Body of pancreas (tissue), 4 donors: Measurements from ENCODE around the gene PKNOX2.
A peak's percentile ranks its signal among the peaks of the same experiment; 100 is the strongest.

Source experiments
- POLR2A ChIP-seq, 3 donors: fragments of 450-650 bp; IDR thresholded peaks; one replicate each; pipeline ENCODE4 v1.6.1; 2016; ENCODE audit warnings: antibody characterized with exemption in 3 of 3, mild to moderate bottlenecking in 2 of 3
- TF ChIP-seq, protein P1 (sequence below), 7 experiments: fragments of 450-650 bp in 4 of 7; fragments of 200-600 bp in 3 of 7; sonication (generic) in 3 of 7; IDR thresholded peaks; one replicate each; pipeline ENCODE4 v1.5.1; 2016 to 2019; ENCODE audit warnings: antibody characterized with exemption in 7 of 7

DNA sequence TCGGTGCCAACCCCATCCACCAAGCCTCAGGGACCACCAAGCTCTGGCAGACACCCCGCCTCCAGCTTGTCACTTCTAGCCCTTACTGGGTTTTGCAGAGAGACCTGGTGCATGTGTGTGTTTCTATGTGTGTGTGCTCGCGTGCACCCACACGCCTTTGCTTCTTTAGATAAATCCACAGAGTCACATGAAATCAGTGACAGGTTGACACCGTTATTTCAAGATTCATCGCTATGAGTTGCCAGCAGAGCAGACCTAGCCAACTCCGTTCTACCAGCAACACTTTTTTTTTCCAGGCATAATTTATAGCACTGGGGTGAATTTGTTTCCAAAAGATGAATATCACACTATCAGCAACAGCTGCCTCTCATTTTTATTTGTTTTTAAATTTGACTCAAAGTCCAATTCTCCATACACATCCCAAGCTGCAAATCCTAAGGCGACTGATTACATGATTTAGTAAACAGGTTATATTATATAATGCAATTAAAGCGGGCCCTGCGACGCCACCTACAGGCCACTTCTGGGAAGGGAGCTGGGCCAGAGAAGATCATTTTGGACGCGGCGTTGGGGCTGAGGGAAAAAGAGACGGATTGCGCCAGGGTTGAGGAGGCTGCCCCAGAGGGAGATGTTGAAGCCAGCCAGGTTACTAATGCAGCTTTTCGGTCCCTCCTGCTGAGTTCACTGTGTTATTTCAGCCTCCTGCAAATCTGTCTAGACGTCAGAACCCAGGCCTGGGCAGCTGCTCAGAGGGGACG is 181.0 kb downstream of the PKNOX2 start:
- no peak for TF ChIP-seq POLR2A (IDR thresholded peaks at IDR 0.05)
- TF ChIP-seq, protein P1, sequence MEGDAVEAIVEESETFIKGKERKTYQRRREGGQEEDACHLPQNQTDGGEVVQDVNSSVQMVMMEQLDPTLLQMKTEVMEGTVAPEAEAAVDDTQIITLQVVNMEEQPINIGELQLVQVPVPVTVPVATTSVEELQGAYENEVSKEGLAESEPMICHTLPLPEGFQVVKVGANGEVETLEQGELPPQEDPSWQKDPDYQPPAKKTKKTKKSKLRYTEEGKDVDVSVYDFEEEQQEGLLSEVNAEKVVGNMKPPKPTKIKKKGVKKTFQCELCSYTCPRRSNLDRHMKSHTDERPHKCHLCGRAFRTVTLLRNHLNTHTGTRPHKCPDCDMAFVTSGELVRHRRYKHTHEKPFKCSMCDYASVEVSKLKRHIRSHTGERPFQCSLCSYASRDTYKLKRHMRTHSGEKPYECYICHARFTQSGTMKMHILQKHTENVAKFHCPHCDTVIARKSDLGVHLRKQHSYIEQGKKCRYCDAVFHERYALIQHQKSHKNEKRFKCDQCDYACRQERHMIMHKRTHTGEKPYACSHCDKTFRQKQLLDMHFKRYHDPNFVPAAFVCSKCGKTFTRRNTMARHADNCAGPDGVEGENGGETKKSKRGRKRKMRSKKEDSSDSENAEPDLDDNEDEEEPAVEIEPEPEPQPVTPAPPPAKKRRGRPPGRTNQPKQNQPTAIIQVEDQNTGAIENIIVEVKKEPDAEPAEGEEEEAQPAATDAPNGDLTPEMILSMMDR (IDR thresholded peaks at IDR 0.05): peak; percentile 82 to 97 (median 88)
